NCI-H146 treated with DMSO at 0.1 percent for 48 hours (cell line): ENCODE measurements around the gene SPTBN1.

ENCODE experiments used
- DNase-seq: peaks from one replicate; lab custom pipeline; 2025; ENCODE audit not compliant: unreplicated experiment; lab: John Stamatoyannopoulos, UW

Gene SPTBN1

GRCh38 chr2:54550547-54550946 lies 94.4 kb downstream of the SPTBN1 start:
- no peak for DNase-seq

DNA sequence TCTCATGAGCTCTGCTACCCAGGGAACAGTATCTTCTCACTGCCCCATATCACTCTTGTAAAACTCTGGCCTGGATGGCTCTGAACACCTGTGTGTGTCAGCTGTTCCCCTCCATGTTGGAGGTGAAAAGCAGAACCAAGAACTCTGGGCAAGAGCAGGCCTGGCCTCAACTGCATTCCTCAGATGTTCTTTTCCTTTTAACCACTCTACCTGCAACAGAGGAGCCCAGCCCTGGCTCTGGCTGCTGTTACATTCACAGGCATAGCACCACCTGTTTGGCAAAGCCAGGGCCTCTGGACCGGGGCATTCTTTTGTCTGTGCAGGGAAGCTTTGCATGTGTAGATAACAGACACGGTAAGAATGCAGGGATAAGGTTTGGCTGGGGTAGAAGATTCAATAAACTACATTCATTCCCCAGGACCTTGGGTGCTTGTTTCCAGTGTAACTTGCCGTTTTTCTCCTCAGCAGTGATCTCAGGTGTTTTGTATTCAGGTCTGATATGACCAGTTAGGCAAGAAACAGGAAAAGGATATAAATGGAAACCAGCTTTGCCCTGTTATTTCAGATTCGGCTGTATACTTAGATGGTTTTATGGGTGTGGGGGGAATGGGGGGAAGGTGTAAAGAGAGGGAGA lies 95.1 kb downstream of the SPTBN1 start:
- no peak for DNase-seq

- DNase-seq, result no peak
Measured at GRCh38 chr2:54553075-54553474, 96.9 kb downstream of the SPTBN1 start.

- no peak for DNase-seq
Measured at GRCh38 chr2:54553775-54554174, 97.6 kb downstream of the SPTBN1 start.

- DNase-seq, result no peak
Measured at GRCh38 chr2:54555318-54555837, 99.3 kb downstream of the SPTBN1 start.

GRCh38 chr2:54556621-54557121 lies 100.5 kb downstream of the SPTBN1 start:
- no peak for DNase-seq

DNA sequence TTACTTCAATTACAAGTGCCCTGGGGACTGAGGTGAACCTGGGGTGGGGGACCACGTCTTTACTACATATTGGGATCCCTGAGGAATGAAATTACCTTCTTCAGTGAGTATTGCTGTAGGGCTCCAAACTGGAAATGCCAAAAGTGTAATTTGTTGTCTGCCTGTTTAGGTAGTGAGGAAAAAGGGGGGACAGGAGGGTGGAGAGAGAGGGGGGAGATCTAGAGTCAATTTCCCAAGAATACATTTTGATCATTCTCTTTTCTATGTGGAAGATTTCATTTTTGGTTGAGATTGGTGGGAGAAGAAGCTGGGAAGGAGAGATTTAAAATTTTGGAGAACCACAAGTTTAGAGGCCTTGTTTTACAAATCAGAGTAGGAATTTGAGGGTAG lies 101.1 kb downstream of the SPTBN1 start:
- DNase-seq, result no peak

DNA sequence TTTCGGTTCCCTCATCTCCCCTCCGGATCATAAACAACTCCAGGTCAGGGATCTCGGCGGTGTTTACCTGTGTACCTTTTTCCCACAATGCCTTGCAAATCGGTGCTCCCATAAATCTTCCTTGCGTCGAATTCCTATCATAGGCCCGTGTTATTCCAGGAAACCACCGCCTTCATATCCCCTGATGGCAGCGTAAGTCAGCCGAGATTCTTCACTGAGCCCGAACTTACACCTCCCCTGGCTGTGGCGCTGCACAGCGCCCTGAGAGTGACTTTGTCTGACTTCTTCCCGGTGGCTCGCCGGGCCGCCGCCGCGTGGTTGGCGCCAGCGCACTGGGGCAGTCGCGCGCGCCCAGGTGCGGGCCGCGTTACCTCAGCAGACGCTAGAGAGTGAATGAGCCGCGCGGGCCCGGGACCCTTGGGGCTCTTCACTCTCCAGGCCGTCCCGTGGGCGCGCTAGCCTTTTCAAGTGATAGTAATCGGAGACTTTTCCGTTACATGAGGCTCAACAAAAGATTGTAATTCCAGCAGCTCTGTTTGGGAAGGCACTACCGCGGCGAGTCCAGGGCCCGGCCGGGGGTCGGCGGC lies 101.6 kb downstream of the SPTBN1 start:
- DNase-seq, result peak; percentile 38

- DNase-seq, result peak; percentile 49
Measured at GRCh38 chr2:54558188-54559005, 102.3 kb downstream of the SPTBN1 start.

- DNase-seq, result no peak
Measured at GRCh38 chr2:54559006-54559445, 102.9 kb downstream of the SPTBN1 start.

DNA sequence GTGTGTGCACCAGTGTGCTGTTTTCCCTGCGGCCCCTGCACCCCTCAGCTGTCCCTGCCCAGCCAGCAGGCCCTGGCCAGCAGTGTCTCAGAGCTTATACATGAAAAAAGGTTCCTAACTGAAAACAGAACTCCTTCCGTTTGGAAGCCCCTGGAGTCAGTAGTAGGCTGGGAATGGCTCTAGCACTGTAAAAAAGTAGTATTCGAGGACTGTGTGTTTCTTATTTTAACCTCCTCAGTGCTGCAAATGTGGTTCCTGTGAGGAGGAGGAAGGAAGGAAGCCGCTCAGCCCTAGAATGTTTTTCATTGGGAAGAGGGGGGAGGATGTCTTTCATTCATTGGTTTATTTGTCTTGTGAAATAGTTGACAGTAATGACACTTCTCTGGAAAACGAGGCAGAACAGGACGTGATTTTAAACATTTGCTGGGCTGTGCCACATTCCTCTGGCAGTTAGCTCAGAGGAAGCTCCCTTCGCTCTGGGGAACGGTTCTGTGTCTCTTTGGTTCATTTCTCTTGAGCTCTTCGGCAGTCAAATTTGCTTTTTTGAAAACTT lies 103.5 kb downstream of the SPTBN1 start:
- no peak for DNase-seq

GRCh38 chr2:54560146-54560881 lies 104.2 kb downstream of the SPTBN1 start:
- DNase-seq, result no peak

DNA sequence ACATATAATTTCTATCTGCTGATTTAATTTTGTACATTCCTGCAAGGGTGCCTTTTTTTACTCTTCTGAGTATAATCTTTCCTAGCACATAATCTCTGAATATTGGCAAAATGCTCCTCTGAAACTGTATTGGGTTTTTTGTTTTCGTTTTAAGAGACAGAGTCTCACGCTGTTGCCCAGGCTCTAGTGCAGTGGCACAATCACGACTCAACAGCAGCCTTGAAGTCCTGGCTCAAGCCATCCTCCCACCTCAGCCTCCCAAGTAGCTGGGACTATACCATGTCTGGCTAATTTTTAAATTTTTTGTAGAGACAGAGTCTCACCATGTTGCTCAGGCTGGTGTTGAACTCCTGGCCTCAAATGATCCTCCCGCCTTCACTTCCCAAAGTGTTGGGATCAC lies 104.9 kb downstream of the SPTBN1 start:
- DNase-seq, result no peak

DNA sequence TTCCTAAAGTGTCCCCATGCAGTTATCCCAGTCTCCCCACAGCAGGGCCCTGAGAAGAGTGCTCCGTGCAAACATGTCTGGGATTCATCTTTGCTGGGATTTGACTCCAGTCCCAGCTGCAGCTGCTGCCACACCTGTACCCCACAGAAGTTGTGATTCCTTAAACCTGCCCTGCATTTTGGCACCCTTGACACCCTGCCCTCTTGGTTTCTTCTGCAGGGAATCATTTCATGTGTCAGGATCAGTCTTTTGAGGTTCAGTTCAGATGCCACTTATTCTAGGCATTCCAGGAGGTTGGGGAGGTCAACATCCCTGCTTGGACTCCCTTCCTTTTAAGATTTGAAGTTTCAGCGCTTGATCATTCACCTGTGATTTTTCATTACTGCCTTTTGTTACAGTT lies 108.3 kb downstream of the SPTBN1 start:
- no peak for DNase-seq

DNA sequence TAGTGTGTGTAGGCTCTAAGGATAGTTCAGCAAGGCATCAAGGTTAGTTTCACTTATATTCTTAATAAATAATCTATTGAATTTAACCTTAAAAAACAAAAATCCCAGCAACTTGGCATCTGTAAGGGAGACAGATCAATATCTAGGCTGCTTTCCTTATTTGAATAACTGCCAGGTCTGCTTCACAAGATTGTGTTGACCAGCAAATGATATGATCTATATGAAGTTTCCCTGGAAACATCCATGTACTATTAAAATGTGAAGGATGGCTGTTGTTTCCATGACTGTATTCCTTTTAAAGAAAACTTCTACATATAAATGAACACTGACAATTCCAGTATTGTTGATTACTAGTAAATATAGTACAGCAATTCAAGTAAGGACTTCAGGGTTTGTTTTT lies 109.4 kb downstream of the SPTBN1 start:
- no peak for DNase-seq

GRCh38 chr2:54566896-54567295 lies 110.8 kb downstream of the SPTBN1 start:
- no peak for DNase-seq

- no peak for DNase-seq
Measured at GRCh38 chr2:54568876-54569321, 112.8 kb downstream of the SPTBN1 start.

- DNase-seq, result no peak
Measured at GRCh38 chr2:54569745-54570301, 113.7 kb downstream of the SPTBN1 start.

DNA sequence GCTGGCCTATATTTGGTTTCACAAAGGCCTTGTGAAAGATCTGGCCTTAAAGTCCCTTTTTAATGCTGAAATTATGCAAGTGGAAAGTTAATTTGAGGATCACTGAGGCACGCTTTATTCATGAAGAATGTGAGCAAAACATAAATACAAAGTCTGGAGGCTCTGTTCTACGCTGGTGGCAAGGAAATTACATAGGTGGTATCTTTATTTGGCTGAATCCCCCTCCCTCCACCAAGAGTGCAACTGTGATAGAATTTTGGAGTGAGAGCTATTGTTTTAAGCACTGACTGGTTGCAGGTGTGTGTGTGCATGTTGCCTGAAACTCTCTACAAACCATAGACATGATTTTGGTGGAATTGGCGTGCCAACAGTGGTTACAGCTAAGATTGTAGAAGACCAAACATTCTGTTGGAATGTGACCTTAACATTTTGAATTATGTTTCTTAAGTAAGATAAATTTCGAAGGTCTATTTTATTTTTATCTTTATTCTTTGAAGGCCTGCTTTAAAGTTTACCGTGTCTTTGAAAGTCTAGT lies 114.3 kb downstream of the SPTBN1 start:
- DNase-seq, result no peak
